Adrenal gland (tissue), 5 donors: ENCODE measurements around the gene REG3A.

Experiments
- POLR2A ChIP-seq, 2 donors: fragments of 450-650 bp; IDR thresholded peaks; one replicate each; pipeline ENCODE4 v1.6.1; 2017; ENCODE audit warnings: antibody characterized with exemption in 2 of 2, mild to moderate bottlenecking in 2 of 2, moderate library complexity in 1 of 2
- TF ChIP-seq, protein P1 (sequence below), 6 experiments: fragments of 450-650 bp in 4 of 6; fragments of 200-600 bp in 2 of 6; sonication (generic) in 1 of 6; IDR thresholded peaks; 1 replicate in 5 of 6; 2 replicates in 1 of 6; pipeline versions ENCODE4 v1.5.1 to v1.8.0; 2016 to 2021; ENCODE audit warnings: antibody characterized with exemption in 6 of 6, mild to moderate bottlenecking in 2 of 6, moderate library complexity in 1 of 6
- donor health status: DM: no; HTN: no; CAD: no.

- TF ChIP-seq, protein P1, sequence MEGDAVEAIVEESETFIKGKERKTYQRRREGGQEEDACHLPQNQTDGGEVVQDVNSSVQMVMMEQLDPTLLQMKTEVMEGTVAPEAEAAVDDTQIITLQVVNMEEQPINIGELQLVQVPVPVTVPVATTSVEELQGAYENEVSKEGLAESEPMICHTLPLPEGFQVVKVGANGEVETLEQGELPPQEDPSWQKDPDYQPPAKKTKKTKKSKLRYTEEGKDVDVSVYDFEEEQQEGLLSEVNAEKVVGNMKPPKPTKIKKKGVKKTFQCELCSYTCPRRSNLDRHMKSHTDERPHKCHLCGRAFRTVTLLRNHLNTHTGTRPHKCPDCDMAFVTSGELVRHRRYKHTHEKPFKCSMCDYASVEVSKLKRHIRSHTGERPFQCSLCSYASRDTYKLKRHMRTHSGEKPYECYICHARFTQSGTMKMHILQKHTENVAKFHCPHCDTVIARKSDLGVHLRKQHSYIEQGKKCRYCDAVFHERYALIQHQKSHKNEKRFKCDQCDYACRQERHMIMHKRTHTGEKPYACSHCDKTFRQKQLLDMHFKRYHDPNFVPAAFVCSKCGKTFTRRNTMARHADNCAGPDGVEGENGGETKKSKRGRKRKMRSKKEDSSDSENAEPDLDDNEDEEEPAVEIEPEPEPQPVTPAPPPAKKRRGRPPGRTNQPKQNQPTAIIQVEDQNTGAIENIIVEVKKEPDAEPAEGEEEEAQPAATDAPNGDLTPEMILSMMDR (IDR thresholded peaks at IDR 0.05), result no peak
- no peak for TF ChIP-seq POLR2A (IDR thresholded peaks at IDR 0.05)
These were observed 31.5 kb upstream of the REG3A start for GRCh38 chr2:79191081-79191480.
